CD4-positive, alpha-beta T cell (primary cell): Measurements from ENCODE around the gene IGFBP4. TPM values are rescaled to one million over a fixed set of nuclear protein-coding genes. Genes with fewer than 3 reads are reported as not detected.

Source experiments
- ATAC-seq: fragments of 200-7000 bp; cut with Tn5 transposase; one replicate; pipeline ENCODE4 v1.10.0; 2022; ENCODE audit warnings: mild to moderate bottlenecking; ENCODE audit not compliant: poor library complexity
- CTCF ChIA-PET: fragments of 350-600 bp; sonication (Branson Sonifier 250); formaldehyde crosslinking; loops from one replicate; lab custom pipeline; 2021; ENCODE audit warnings: antibody characterized with exemption, inconsistent platforms; lab: Charles Lee
- POLR2A ChIA-PET: fragments of 350-600 bp; sonication (Branson Sonifier 250); formaldehyde crosslinking; loops from one replicate; lab custom pipeline; 2021; ENCODE audit warnings: antibody characterized with exemption, inconsistent platforms; lab: Charles Lee
- DNase-seq, 14 experiments: peaks; one replicate each; pipeline ENCODE4 v3.0.0-alpha.2; 2013 to 2020; ENCODE audit warnings: mixed read lengths in 2 of 14
- H3K27ac ChIP-seq, 2 donors: one replicate each; pipeline versions ENCODE4 v1.5.1 to v1.7.0; 2013; ENCODE audit warnings: low read length in 2 of 2, low read depth in 1 of 2, mild to moderate bottlenecking in 1 of 2
- H3K27me3 ChIP-seq, 2 experiments: 1 replicate in 1 of 2; 2 replicates in 1 of 2; pipeline versions ENCODE4 v1.6.1 to v1.7.0; 2013; ENCODE audit warnings: low read length in 2 of 2, control low read depth in 1 of 2, mild to moderate bottlenecking in 1 of 2, moderate library complexity in 1 of 2; ENCODE audit not compliant: insufficient read depth in 2 of 2, control insufficient read depth in 1 of 2
- H3K36me3 ChIP-seq: one replicate; pipeline ENCODE4 v1.6.1; 2013; ENCODE audit warnings: low read length, control low read depth; ENCODE audit not compliant: insufficient read depth
- H3K4me1 ChIP-seq: one replicate; pipeline ENCODE4 v1.6.1; 2013; ENCODE audit warnings: low read length, control low read depth; ENCODE audit not compliant: insufficient read depth
- H3K4me3 ChIP-seq: one replicate; pipeline ENCODE4 v1.5.1; 2013; ENCODE audit warnings: mild to moderate bottlenecking, low read length, moderate library complexity
- H3K9me3 ChIP-seq, 2 experiments: 1 replicate in 1 of 2; 2 replicates in 1 of 2; pipeline versions ENCODE4 v1.6.1 to v1.7.0; 2013; ENCODE audit warnings: low read length in 2 of 2, mild to moderate bottlenecking in 2 of 2, control low read depth in 1 of 2, moderate library complexity in 1 of 2; ENCODE audit not compliant: control insufficient read depth in 1 of 2, insufficient read depth in 1 of 2
- H3K27ac Mint-ChIP-seq: one replicate; pipeline ENCODE4 v1.8.0; 2020; ENCODE audit warnings: mixed read lengths
- H3K27me3 Mint-ChIP-seq: one replicate; pipeline ENCODE4 v1.8.0; 2021; ENCODE audit warnings: mixed read lengths
- H3K36me3 Mint-ChIP-seq: one replicate; pipeline ENCODE4 v1.8.0; 2021; ENCODE audit warnings: low read depth, mixed read lengths
- H3K4me1 Mint-ChIP-seq: one replicate; pipeline ENCODE4 v1.8.0; 2021; ENCODE audit warnings: low read depth, mixed read lengths
- H3K4me3 Mint-ChIP-seq: one replicate; pipeline ENCODE4 v1.8.0; 2020; ENCODE audit warnings: mild to moderate bottlenecking, mixed read lengths
- H3K9me3 Mint-ChIP-seq: one replicate; pipeline ENCODE4 v1.8.0; 2020; ENCODE audit warnings: mixed read lengths
- CTCF ChIP-seq: fragments of 200-600 bp; IDR thresholded peaks from one replicate; pipeline ENCODE4 v1.8.0; 2022; ENCODE audit warnings: antibody characterized with exemption, mild to moderate bottlenecking
- intact Hi-C, 2 experiments: fragments of 100-400 bp; cut with DNase I in 1 of 2; cut with micrococcal nuclease in 1 of 2; formaldehyde crosslinking; loops; one replicate each; pipeline versions ENCODE4 v1.15.1 to v1.9.0; 2023 to 2025; cut with DNase I, micrococcal nuclease
- total RNA-seq, 174 experiments: library from RNA in 2 of 174; stranded (reverse) in 2 of 174; gene quantifications; one replicate each; pipeline ENCODE4 v1.2.3 and lab custom pipeline; 2021 to 2026

The IGFBP4 gene
- total RNA-seq, 2 experiments from 2014 or later, result 2.5 to 2.6 TPM

DNA sequence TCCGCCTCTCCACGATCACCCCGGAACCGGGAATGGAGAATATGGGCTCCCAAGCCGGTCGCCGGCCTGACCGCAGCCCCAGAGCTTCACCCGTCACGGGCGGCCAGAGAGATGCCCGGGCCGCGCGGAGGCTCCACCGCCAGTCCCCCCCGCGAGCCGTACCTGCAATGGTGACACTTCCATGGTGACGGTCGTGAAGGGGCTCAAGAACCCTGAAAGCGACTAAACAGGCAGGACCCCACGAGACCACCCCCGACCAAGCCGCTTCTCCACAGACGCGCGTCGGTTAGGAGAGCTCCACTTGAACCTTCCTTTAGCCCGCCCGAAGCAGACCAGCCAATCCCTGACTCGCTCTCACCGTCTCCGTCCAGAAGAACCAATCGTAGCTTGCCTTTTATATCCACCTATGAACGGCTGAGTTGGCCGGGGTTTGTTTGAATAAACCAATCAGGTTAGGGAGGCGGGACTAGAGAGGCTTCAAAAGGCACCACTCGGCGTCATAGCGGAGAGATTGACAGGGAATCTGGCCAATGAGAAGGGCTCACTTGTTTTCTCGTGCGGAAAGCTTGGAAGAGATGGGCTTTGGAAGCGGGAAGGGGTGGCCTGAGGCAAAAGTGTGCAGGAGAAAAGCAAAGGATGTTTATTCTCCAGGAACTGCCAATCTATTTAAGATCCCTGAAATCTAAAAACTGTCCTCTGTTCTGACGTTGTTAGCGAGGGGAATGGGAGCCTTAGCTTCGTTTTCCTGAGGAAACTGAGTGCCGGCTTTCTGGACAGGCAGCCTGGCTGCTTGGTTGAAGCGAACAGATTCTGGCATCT is 25.4 kb upstream of the IGFBP4 start, which contains the start of gene TOP2A:
TOP2A (minus strand) TSS at position 288 of the 819 bp plus-strand sequence; CDS start at position 183, 105 bp downstream.
- CTCF ChIA-PET, result interaction anchor here (0.7 to 4.6 kb wide), 10 partner anchors 9 to 202 kb away, joined by 3 to 38 read pairs (median 4); partner anchors contain the start of gene IGFBP4
- Histone ChIP-seq H3K27ac (peak within 1 kb of the TSS in 1 of 2 donors; percentile 29), H3K9me3 (no peaks in the 10 kb centered on the region), H3K27me3 (peaks cover 0 to 4% of the 10 kb centered on the region in 2 experiments), H3K4me1 (peaks cover 32% of the 10 kb centered on the region), H3K4me3 (peak within 1 kb of the TSS; percentile 72), H3K36me3 (no peaks in the 10 kb centered on the region)
- POLR2A ChIA-PET, result interaction anchor here (0.6 to 3.2 kb wide), 30 partner anchors 9 to 1273 kb away, joined by 3 to 36 read pairs (median 4); partner anchors contain the start of genes EIF1, IGFBP4 and SMARCE1
- Mint-ChIP-seq H3K4me3 (peak within 1 kb of the TSS; percentile 87), H3K27me3 (no peaks in the 10 kb centered on the region), H3K4me1 (peaks cover 28% of the 10 kb centered on the region), H3K9me3 (no peaks in the 10 kb centered on the region), H3K27ac (peak within 1 kb of the TSS; percentile 74), H3K36me3 (no peaks in the 10 kb centered on the region)
- intact Hi-C loops, result loop anchor here (2.0 to 10.0 kb wide), 5 partner anchors 53 to 216 kb away; partner anchors contain the start of genes CDC6 (in 1 of the 2) and GJD3 (in 1 of the 2)
- DNase-seq, result peak; percentile 86 to 99 (median 94)
- peak; percentile 99 for ATAC-seq
- no peak for TF ChIP-seq CTCF

GRCh38 chr17:40418428-40418706 is 24.9 kb upstream of the IGFBP4 start:
- peak overlapping the region; percentile 72 for H3K4me3 ChIP-seq
- ChIA-PET POLR2A (interaction anchor here (0.7 to 3.2 kb wide), 25 partner anchors 9 to 1273 kb away, joined by 3 to 36 read pairs (median 5); partner anchors contain the start of genes EIF1 and IGFBP4), CTCF (interaction anchor here (0.9 to 4.6 kb wide), 9 partner anchors 9 to 201 kb away, joined by 3 to 38 read pairs (median 5); partner anchors contain the start of gene IGFBP4)
- DNase-seq (no peak), ATAC-seq (no peak)
- H3K27ac ChIP-seq, result peak overlapping the region in 1 of 2 donors; percentile 29
- Mint-ChIP-seq H3K9me3 (no peaks in the 10 kb centered on the region), H3K27ac (peak overlapping the region; percentile 74), H3K4me3 (peak overlapping the region; percentile 87), H3K36me3 (no peaks in the 10 kb centered on the region), H3K4me1 (peaks cover 28% of the 10 kb centered on the region), H3K27me3 (no peaks in the 10 kb centered on the region)
- no peaks in the 10 kb centered on the region for H3K9me3 ChIP-seq
- no peaks in the 10 kb centered on the region for H3K36me3 ChIP-seq
- no peak for TF ChIP-seq CTCF
- peaks cover 32% of the 10 kb centered on the region for H3K4me1 ChIP-seq
- H3K27me3 ChIP-seq, result peaks cover 0 to 4% of the 10 kb centered on the region in 2 experiments
- intact Hi-C loops, result loop anchor here (5.0 to 10.0 kb wide), 4 partner anchors 54 to 216 kb away; partner anchors contain the start of genes CDC6 (in 1 of the 2) and GJD3 (in 1 of the 2)

- POLR2A ChIA-PET, result interaction anchor here (0.6 kb wide), 1 partner anchor 97 kb away, joined by 3 read pairs; no protein-coding TSS in a partner anchor
- no peak for TF ChIP-seq CTCF
- H3K27ac Mint-ChIP-seq, result peak overlapping the region; percentile 83
- ATAC-seq (no peak), DNase-seq (peak in 3 of 14 experiments; percentile 31 to 55 (median 34))
- CTCF ChIA-PET, result no interaction called here
- no peaks in the 10 kb centered on the region for H3K36me3 Mint-ChIP-seq
- no peaks in the 10 kb centered on the region for H3K27me3 Mint-ChIP-seq
- Histone ChIP-seq H3K4me3 (no peak overlapping the region), H3K9me3 (no peaks in the 10 kb centered on the region), H3K36me3 (no peaks in the 10 kb centered on the region), H3K27me3 (peaks cover 0 to 4% of the 10 kb centered on the region in 2 experiments), H3K4me1 (peaks cover 32% of the 10 kb centered on the region), H3K27ac (no peak overlapping the region)
- H3K4me3 Mint-ChIP-seq, result peak overlapping the region; percentile 92
- H3K9me3 Mint-ChIP-seq, result no peaks in the 10 kb centered on the region
- intact Hi-C loops, result loop anchor here (5.0 to 10.0 kb wide), 4 partner anchors 55 to 217 kb away; partner anchors contain the start of genes CDC6 (in 1 of the 2) and GJD3 (in 1 of the 2)
- H3K4me1 Mint-ChIP-seq, result peaks cover 28% of the 10 kb centered on the region
These were observed 23.5 kb upstream of the IGFBP4 start for GRCh38 chr17:40419559-40420331.
